HL-60 (cell line): ENCODE results near the gene SORCS2.

Source experiments
- DNase-seq, 2 experiments: peaks; one replicate each; pipeline ENCODE4 v3.0.0-alpha.2; 2010 to 2020; ENCODE audit warnings: low read depth in 1 of 2, low spot score in 1 of 2
- H3K27ac ChIP-seq: fragments of 250-450 bp; sonication (Bioruptor Pico); replicated peaks from 2 replicates; pipeline ENCODE4 v1.5.1; 2020; ENCODE audit warnings: mild to moderate bottlenecking, moderate library complexity
- H3K27me3 ChIP-seq: fragments of 250-450 bp; sonication (Bioruptor Pico); 2 replicates; pipeline ENCODE4 v1.5.1; 2021; ENCODE audit warnings: mild to moderate bottlenecking, moderate library complexity; ENCODE audit not compliant: insufficient read depth, poor library complexity, severe bottlenecking
- H3K4me3 ChIP-seq: replicated peaks from 2 replicates; pipeline ENCODE4 v1.5.1; 2011; ENCODE audit warnings: mild to moderate bottlenecking, control low read depth, low read length; ENCODE audit not compliant: insufficient read depth
- CTCF ChIP-seq: IDR thresholded peaks from one replicate; pipeline ENCODE4 v1.5.1; 2011; ENCODE audit warnings: low read length, control low read depth, inconsistent platforms; ENCODE audit not compliant: insufficient read depth
- GABPA ChIP-seq: IDR thresholded peaks from 2 replicates; pipeline ENCODE4 v1.6.1; 2012; ENCODE audit warnings: low read depth
- POLR2AphosphoS5 ChIP-seq: IDR thresholded peaks from 2 replicates; pipeline ENCODE4 v1.6.1; 2012; ENCODE audit warnings: low read depth
- REST ChIP-seq: IDR thresholded peaks from 2 replicates; pipeline ENCODE4 v1.6.1; 2012; ENCODE audit warnings: low read depth; ENCODE audit not compliant: insufficient replicate concordance
- SPI1 ChIP-seq: IDR thresholded peaks from 2 replicates; pipeline ENCODE4 v1.6.1; 2012; ENCODE audit warnings: low read depth, mild to moderate bottlenecking, borderline replicate concordance

The SORCS2 gene

GRCh38 chr4:7756071-7756470, 563.7 kb downstream of the SORCS2 start:
- no peak overlapping the region for H3K4me3 ChIP-seq
- DNase-seq = no peak
- H3K27me3 ChIP-seq = no peaks in the 10 kb centered on the region
- TF ChIP-seq SPI1 (no peak), REST (no peak), GABPA (no peak), CTCF (no peak), POLR2AphosphoS5 (no peak)
- no peak overlapping the region for H3K27ac ChIP-seq

GRCh38 chr4:7756561-7757355, 564.4 kb downstream of the SORCS2 start:
- TF ChIP-seq CTCF (no peak), POLR2AphosphoS5 (no peak), REST (no peak), GABPA (no peak), SPI1 (no peak)
- no peak overlapping the region for H3K4me3 ChIP-seq
- no peak overlapping the region for H3K27ac ChIP-seq
- DNase-seq = no peak
- H3K27me3 ChIP-seq = peaks cover 3% of the 10 kb centered on the region

GRCh38 chr4:7757501-7758471, 565.4 kb downstream of the SORCS2 start:
- Histone ChIP-seq H3K27me3 (peaks cover 8% of the 10 kb centered on the region), H3K4me3 (no peak overlapping the region), H3K27ac (no peak overlapping the region)
- DNase-seq = no peak
- TF ChIP-seq GABPA (no peak), CTCF (no peak), SPI1 (no peak)
